H1 (cell line): ENCODE data around the gene SLCO4A1. TPM values are rescaled to one million over a fixed set of nuclear protein-coding genes. Genes with fewer than 3 reads are reported as not detected.

Source experiments
- CHD7 ChIP-seq: fragments of 300-600 bp; sonication (generic); IDR thresholded peaks from 2 replicates; pipeline ENCODE4 v1.7.1; 2012; ENCODE audit warnings: low read length, moderate library complexity, mild to moderate bottlenecking, inconsistent platforms; ENCODE audit not compliant: insufficient replicate concordance
- CTBP2 ChIP-seq: IDR thresholded peaks from 2 replicates; pipeline ENCODE4 v1.7.0; 2011; ENCODE audit warnings: borderline replicate concordance, mild to moderate bottlenecking, moderate library complexity, mixed read lengths, low read length; ENCODE audit not compliant: insufficient read depth, insufficient read length
- E2F6 ChIP-seq: IDR thresholded peaks from 2 replicates; pipeline ENCODE4 v1.6.1; 2012; ENCODE audit warnings: inconsistent platforms
- MAFK ChIP-seq: IDR thresholded peaks from 2 replicates; pipeline ENCODE4 v1.6.1; 2012; ENCODE audit warnings: low read depth, mild to moderate bottlenecking, improper control_type of control experiment, low read length
- POLR2A ChIP-seq, 2 experiments: IDR thresholded peaks; 1 replicate in 1 of 2; 2 replicates in 1 of 2; pipeline ENCODE4 v1.6.1; 2011; ENCODE audit warnings: low read depth in 2 of 2, low read length in 2 of 2, mild to moderate bottlenecking in 2 of 2; ENCODE audit errors: control extremely low read depth in 1 of 2
- RXRA ChIP-seq: IDR thresholded peaks from 2 replicates; pipeline ENCODE4 v1.6.1; 2011; ENCODE audit warnings: low read depth, mild to moderate bottlenecking, low read length, moderate library complexity; ENCODE audit not compliant: insufficient read depth
- SIRT6 ChIP-seq: IDR thresholded peaks from one replicate; pipeline ENCODE4 v1.7.1; 2012; ENCODE audit warnings: low read length, inconsistent platforms
- SIX5 ChIP-seq: IDR thresholded peaks from 2 replicates; pipeline ENCODE4 v1.6.1; 2011; ENCODE audit warnings: mild to moderate bottlenecking, low read depth, low read length
- SP1 ChIP-seq: IDR thresholded peaks from 2 replicates; pipeline ENCODE4 v1.6.1; 2011; ENCODE audit warnings: low read depth, low read length
- SP4 ChIP-seq: IDR thresholded peaks from 2 replicates; pipeline ENCODE4 v1.6.1; 2012; ENCODE audit warnings: low read length, inconsistent platforms
- TEAD4 ChIP-seq: IDR thresholded peaks from 2 replicates; pipeline ENCODE4 v1.6.1; 2012; ENCODE audit warnings: low read depth, low read length, inconsistent platforms, mixed read lengths
- polyA plus RNA-seq, 7 experiments: library from polyadenylated mRNA; depleted of rRNA in 3 of 7; stranded (reverse) in 5 of 7; unstranded in 2 of 7; fragments of >200 nt in 5 of 7; fragments of 200-250 nt in 2 of 7; gene quantifications; 1 replicate in 5 of 7; 2 replicates in 1 of 7; 4 replicates in 1 of 7; pipeline versions ENCODE4 v1.2.1 to v1.2.3, GENCODE V29; 2011 to 2013; ENCODE audit warnings: missing spikeins in 2 of 7, mixed read lengths in 2 of 7
- total RNA-seq: library from RNA; stranded (reverse); fragmentation: NEBNext Ultra II Directional; extraction: Animal tissue kit (Norgen Biotek cat#: 25700); gene quantifications from 2 replicates; pipeline ENCODE4 v1.2.1, GENCODE V29; 2021

SLCO4A1 gene
- total and polyA plus RNA-seq, 2 of the 8 experiments (the other 6 are each of a cell fraction or from before 2014, with no cell fraction given) = 10.5 to 18.5 TPM

GRCh38 chr20:62644802-62645496 is 2.6 kb downstream of the SLCO4A1 start (continued):
- TF ChIP-seq CHD7 = no peak
- no peak for TF ChIP-seq MAFK
- no peak for TF ChIP-seq POLR2A (IDR thresholded peaks at IDR 0.05; ENCODE audit: control extremely low read depth in 1 of 2, low read depth in 2 of 2, low read length in 2 of 2)
- no peak for TF ChIP-seq SP1
- no peak for TF ChIP-seq SIRT6
- no peak for TF ChIP-seq SP4
- no peak for TF ChIP-seq CTBP2
- no peak for TF ChIP-seq TEAD4
- no peak for TF ChIP-seq E2F6
- TF ChIP-seq RXRA = no peak
- TF ChIP-seq SIX5 = no peak
